SKM-1 (cell line): Measurements from ENCODE around the gene CHSY3.

Experiments used
- DNase-seq: peaks from one replicate; lab custom pipeline; 2025; ENCODE audit not compliant: unreplicated experiment; lab: John Stamatoyannopoulos, UW

The CHSY3 gene

GRCh38 chr5:129904102-129904666 lies at the start of gene CHSY3:
Gene CHSY3, plus strand, starts transcription at chr5:129904465.
- DNase-seq = peak; percentile 58

GRCh38 chr5:129856325-129856724 lies 47.9 kb upstream of the CHSY3 start:
- no peak for DNase-seq

GRCh38 chr5:129857116-129857515 lies 47.1 kb upstream of the CHSY3 start:
- no peak for DNase-seq

- DNase-seq = no peak
Observed at GRCh38 chr5:129858131-129858675, 46.1 kb upstream of the CHSY3 start.

- no peak for DNase-seq
Observed at GRCh38 chr5:129884322-129884721, 19.9 kb upstream of the CHSY3 start.

GRCh38 chr5:129899454-129899853 lies 4.8 kb upstream of the CHSY3 start:
- DNase-seq = no peak

GRCh38 chr5:129902816-129903215 lies 1.4 kb upstream of the CHSY3 start:
- DNase-seq = no peak

- DNase-seq = no peak
Observed at GRCh38 chr5:129903466-129904101, 681 bp upstream of the CHSY3 start.

GRCh38 chr5:129904667-129905472 lies 605 bp downstream of the CHSY3 start:
- DNase-seq = no peak

GRCh38 chr5:129905473-129906176 lies 1.4 kb downstream of the CHSY3 start:
- DNase-seq = no peak

GRCh38 chr5:129906177-129906887 lies 2.1 kb downstream of the CHSY3 start:
- no peak for DNase-seq

GRCh38 chr5:129909225-129909624 lies 5.0 kb downstream of the CHSY3 start:
- no peak for DNase-seq

GRCh38 chr5:129912601-129913255 lies 8.5 kb downstream of the CHSY3 start:
- no peak for DNase-seq

GRCh38 chr5:129915415-129915814 lies 11.2 kb downstream of the CHSY3 start:
- DNase-seq = no peak

GRCh38 chr5:129917224-129917623 lies 13.0 kb downstream of the CHSY3 start:
- no peak for DNase-seq

GRCh38 chr5:129921204-129921603 lies 16.9 kb downstream of the CHSY3 start:
- DNase-seq = no peak

GRCh38 chr5:129930221-129930620 lies 26.0 kb downstream of the CHSY3 start:
- DNase-seq = no peak

GRCh38 chr5:129935626-129936025 lies 31.4 kb downstream of the CHSY3 start:
- DNase-seq = no peak

- DNase-seq = no peak
Observed at GRCh38 chr5:129938077-129938476, 33.8 kb downstream of the CHSY3 start.

- DNase-seq = no peak
Observed at GRCh38 chr5:129943936-129944335, 39.7 kb downstream of the CHSY3 start.
